Caco-2 (cell line): ENCODE results near the gene CD9. TPM values are rescaled to one million over a fixed set of nuclear protein-coding genes. Genes with fewer than 3 reads are reported as not detected.

Experiments used
- BruUV-seq: library from RNA; stranded (reverse); fragments of 400-500 nt; replicated peaks from 2 replicates; lab custom pipeline; 2021; lab: Mats Ljungman, UMichigan
- CTCF ChIA-PET: fragments of 300-600 bp; sonication (Branson Sonifier 250); formaldehyde crosslinking; loops from one replicate; lab custom pipeline; 2022; ENCODE audit warnings: antibody characterized with exemption; lab: Charles Lee
- POLR2A ChIA-PET: fragments of 300-600 bp; sonication (Branson Sonifier 250); formaldehyde crosslinking; loops from one replicate; lab custom pipeline; 2022; ENCODE audit warnings: antibody characterized with exemption; lab: Charles Lee
- DNase-seq, 2 experiments: peaks; one replicate each; pipeline versions ENCODE4 v3.0.0 to v3.0.0-alpha.2; 2020 to 2022
- H3K27me3 ChIP-seq: replicated peaks from 2 replicates; pipeline ENCODE4 v1.6.0; 2011; ENCODE audit warnings: low read length; ENCODE audit not compliant: control insufficient read depth, insufficient read depth
- H3K36me3 ChIP-seq: 2 replicates; pipeline ENCODE4 v1.5.1; 2011; ENCODE audit warnings: low read length; ENCODE audit not compliant: control insufficient read depth, insufficient read depth
- H3K4me1 ChIP-seq: fragments of 250-450 bp; sonication (Bioruptor Pico); 2 replicates; pipeline ENCODE4 v1.5.1; 2020; ENCODE audit warnings: mild to moderate bottlenecking
- H3K4me3 ChIP-seq: 2 replicates; pipeline ENCODE4 v1.5.1; 2011; ENCODE audit warnings: low read depth, mild to moderate bottlenecking, control low read depth, low read length
- H3K9me3 ChIP-seq: fragments of 250-450 bp; sonication (Bioruptor Pico); 2 replicates; pipeline ENCODE4 v1.5.1; 2020; ENCODE audit warnings: mild to moderate bottlenecking, moderate library complexity
- H3K27ac Mint-ChIP-seq: one replicate; pipeline ENCODE4 v1.8.0; 2022; ENCODE audit warnings: mixed read lengths; ENCODE audit not compliant: unreplicated experiment
- H3K27me3 Mint-ChIP-seq: one replicate; pipeline ENCODE4 v1.8.0; 2022; ENCODE audit warnings: mixed read lengths; ENCODE audit not compliant: insufficient read depth, unreplicated experiment
- H3K36me3 Mint-ChIP-seq: one replicate; pipeline ENCODE4 v1.8.0; 2022; ENCODE audit warnings: mild to moderate bottlenecking, mixed read lengths; ENCODE audit not compliant: insufficient read depth, unreplicated experiment
- H3K4me1 Mint-ChIP-seq: one replicate; pipeline ENCODE4 v1.8.0; 2022; ENCODE audit warnings: low read depth, mixed read lengths; ENCODE audit not compliant: unreplicated experiment
- H3K4me3 Mint-ChIP-seq: one replicate; pipeline ENCODE4 v1.8.0; 2022; ENCODE audit warnings: mild to moderate bottlenecking, moderate library complexity, mixed read lengths; ENCODE audit not compliant: unreplicated experiment
- H3K9me3 Mint-ChIP-seq: one replicate; pipeline ENCODE4 v1.8.0; 2022; ENCODE audit warnings: mixed read lengths; ENCODE audit not compliant: unreplicated experiment
- CTCF ChIP-seq, 2 experiments: fragments of 200-600 bp in 1 of 2; IDR thresholded peaks; 1 replicate in 1 of 2; 2 replicates in 1 of 2; pipeline versions ENCODE4 v1.5.1 to v1.8.0; 2011 to 2022; ENCODE audit warnings: antibody characterized with exemption in 1 of 2, control low read depth in 1 of 2, inconsistent platforms in 1 of 2, low read depth in 1 of 2, low read length in 1 of 2, mild to moderate bottlenecking in 1 of 2, moderate library complexity in 1 of 2; ENCODE audit not compliant: insufficient read depth in 1 of 2, severe bottlenecking in 1 of 2, unreplicated experiment in 1 of 2
- intact Hi-C: fragments of 100-400 bp; cut with micrococcal nuclease; formaldehyde crosslinking; loops from one replicate; pipeline ENCODE4 v1.10.0; 2022; ENCODE audit not compliant: unreplicated experiment
- total RNA-seq: library from RNA; stranded (reverse); gene quantifications from 2 replicates; pipeline ENCODE4 v1.2.3, GENCODE V29; 2022

CD9 gene
- total RNA-seq, 1 experiment from 2014 or later: 170 TPM

- Histone ChIP-seq H3K4me1 (peaks cover 27% of the 10 kb centered on the region), H3K27me3 (no peaks in the 10 kb centered on the region), H3K36me3 (no peaks in the 10 kb centered on the region; the same call in 1 of the 2 replicates), H3K4me3 (no peak overlapping the region), H3K9me3 (no peaks in the 10 kb centered on the region)
- no peak overlapping the region for H3K4me3 Mint-ChIP-seq
- CTCF ChIA-PET: interaction anchor here (0.6 kb wide), 1 partner anchor 1294 kb away, joined by 3 read pairs; no protein-coding TSS in a partner anchor
- no peaks in the 10 kb centered on the region for H3K27me3 Mint-ChIP-seq
- intact Hi-C loops: no loop called here
- H3K36me3 Mint-ChIP-seq: peaks cover 31% of the 10 kb centered on the region
- H3K27ac Mint-ChIP-seq: peak overlapping the region; percentile 54
- POLR2A ChIA-PET: no interaction called here
- no peak for TF ChIP-seq CTCF (IDR thresholded peaks at IDR 0.05; ENCODE audit: insufficient read depth in 1 of 2, low read depth in 1 of 2, low read length in 1 of 2, severe bottlenecking in 1 of 2, unreplicated experiment in 1 of 2)
- H3K9me3 Mint-ChIP-seq: no peaks in the 10 kb centered on the region
- BruUV-seq: no TSS peak
- DNase-seq: no peak
- peaks cover 46% of the 10 kb centered on the region for H3K4me1 Mint-ChIP-seq
Observed at GRCh38 chr12:6215120-6215807, 15.1 kb downstream of the CD9 start.

GRCh38 chr12:6215932-6216494 lies 15.8 kb downstream of the CD9 start:
- no peak for DNase-seq
- peaks cover 32% of the 10 kb centered on the region for H3K4me1 ChIP-seq
- no peak overlapping the region for H3K4me3 Mint-ChIP-seq
- peaks cover 45% of the 10 kb centered on the region for H3K4me1 Mint-ChIP-seq
- peak overlapping the region; percentile 54 for H3K27ac Mint-ChIP-seq
- H3K27me3 Mint-ChIP-seq: no peaks in the 10 kb centered on the region
- no peak overlapping the region for H3K4me3 ChIP-seq
- H3K9me3 Mint-ChIP-seq: no peaks in the 10 kb centered on the region
- intact Hi-C loops: no loop called here
- no peaks in the 10 kb centered on the region for H3K9me3 ChIP-seq
- ChIA-PET POLR2A (no interaction called here), CTCF (no interaction called here)
- H3K36me3 ChIP-seq: no peaks in the 10 kb centered on the region; the same call in 1 of the 2 replicates
- no peak for TF ChIP-seq CTCF (IDR thresholded peaks at IDR 0.05; ENCODE audit: insufficient read depth in 1 of 2, low read depth in 1 of 2, low read length in 1 of 2, severe bottlenecking in 1 of 2, unreplicated experiment in 1 of 2)
- no peaks in the 10 kb centered on the region for H3K27me3 ChIP-seq
- BruUV-seq: no TSS peak
- peaks cover 27% of the 10 kb centered on the region for H3K36me3 Mint-ChIP-seq

GRCh38 chr12:6216581-6216980 lies 16.4 kb downstream of the CD9 start:
- H3K36me3 Mint-ChIP-seq: peaks cover 23% of the 10 kb centered on the region
- H3K4me1 Mint-ChIP-seq: peaks cover 45% of the 10 kb centered on the region
- no peaks in the 10 kb centered on the region for H3K27me3 ChIP-seq
- H3K4me1 ChIP-seq: peaks cover 38% of the 10 kb centered on the region
- ChIA-PET POLR2A (interaction anchor here (0.9 kb wide), 1 partner anchor 12 kb away, joined by 3 read pairs; no protein-coding TSS in a partner anchor), CTCF (no interaction called here)
- H3K9me3 Mint-ChIP-seq: no peaks in the 10 kb centered on the region
- no peak overlapping the region for H3K4me3 Mint-ChIP-seq
- no peak for DNase-seq
- H3K4me3 ChIP-seq: no peak overlapping the region
- BruUV-seq: no TSS peak
- H3K9me3 ChIP-seq: no peaks in the 10 kb centered on the region
- intact Hi-C loops: no loop called here
- H3K27me3 Mint-ChIP-seq: no peaks in the 10 kb centered on the region
- H3K27ac Mint-ChIP-seq: peak overlapping the region; percentile 54
- no peak for TF ChIP-seq CTCF (IDR thresholded peaks at IDR 0.05; ENCODE audit: insufficient read depth in 1 of 2, low read depth in 1 of 2, low read length in 1 of 2, severe bottlenecking in 1 of 2, unreplicated experiment in 1 of 2)
- H3K36me3 ChIP-seq: no peaks in the 10 kb centered on the region; the same call in 1 of the 2 replicates
